HepG2 (cell line): ENCODE data around the gene SMARCB1. TPM values are rescaled to one million over a fixed set of nuclear protein-coding genes. Genes with fewer than 3 reads are reported as not detected.
A peak's percentile ranks its signal among the peaks of the same experiment; 100 is the strongest.

ENCODE experiments used
- EED ChIP-seq: sonication (generic); formaldehyde crosslinking; IDR thresholded peaks from 2 replicates; pipeline ENCODE4 v1.5.0; 2020; ENCODE audit warnings: mild to moderate bottlenecking, missing genetic modification reagents
- FOXA3 ChIP-seq: IDR thresholded peaks from 2 replicates; pipeline ENCODE4 v1.6.1; 2016; ENCODE audit warnings: missing genetic modification reagents, missing compliant biosample characterization
- ZFAT ChIP-seq: sonication (generic); formaldehyde crosslinking; conservative IDR thresholded peaks from 2 replicates; pipeline ENCODE4 v1.8.1; 2023; ENCODE audit warnings: missing genetic modification reagents, inconsistent platforms
- ZKSCAN8 ChIP-seq: IDR thresholded peaks from 2 replicates; pipeline ENCODE4 v1.6.1; 2016; ENCODE audit warnings: borderline replicate concordance, missing genetic modification reagents, missing compliant biosample characterization
- ZNF841 ChIP-seq: sonication (generic); formaldehyde crosslinking; IDR thresholded peaks from 2 replicates; pipeline ENCODE4 v1.8.1; 2023; ENCODE audit warnings: missing genetic modification reagents, borderline replicate concordance
- ZSCAN12 ChIP-seq: sonication (generic); formaldehyde crosslinking; IDR thresholded peaks from 2 replicates; pipeline ENCODE4 v1.9.0; 2021; ENCODE audit warnings: mild to moderate bottlenecking, missing genetic modification reagents
- polyA plus RNA-seq, 8 experiments: library from polyadenylated mRNA; depleted of rRNA in 3 of 8; stranded (reverse) in 7 of 8; unstranded in 1 of 8; fragments of >200 nt; fragmentation: Illumina TruSeq in 4 of 8; extraction: Trizol in 4 of 8; gene quantifications; 2 replicates each; pipeline versions ENCODE4 v1.2.1 to v1.2.3, GENCODE V29; 2011 to 2016; ENCODE audit warnings: low read depth in 4 of 8, missing spikeins in 1 of 8, mixed read lengths in 1 of 8; ENCODE audit not compliant: insufficient read depth in 1 of 8
- total RNA-seq, 5 experiments: library from RNA; depleted of rRNA; stranded (reverse); fragments of >200 nt; fragmentation: Illumina TruSeq; extraction: Trizol; gene quantifications; 2 replicates each; pipeline ENCODE4 v1.2.3, GENCODE V29; 2016; ENCODE audit warnings: low read depth in 1 of 5
- TF ChIP-seq, protein P1 (sequence below): sonication (generic); formaldehyde crosslinking; IDR thresholded peaks from one replicate; pipeline ENCODE4 v1.5.1; 2020; ENCODE audit warnings: mild to moderate bottlenecking, missing genetic modification reagents; ENCODE audit errors: not compliant biosample characterization
- TF ChIP-seq, protein P2 (sequence below): sonication (generic); formaldehyde crosslinking; IDR thresholded peaks from 2 replicates; pipeline ENCODE4 v1.5.0; 2020; ENCODE audit warnings: mild to moderate bottlenecking, missing genetic modification reagents, moderate library complexity

Gene SMARCB1
- total and polyA plus RNA-seq, 2 of the 13 experiments (the other 11 are each of a cell fraction or from before 2014, with no cell fraction given) = 74.0 to 166 TPM

DNA sequence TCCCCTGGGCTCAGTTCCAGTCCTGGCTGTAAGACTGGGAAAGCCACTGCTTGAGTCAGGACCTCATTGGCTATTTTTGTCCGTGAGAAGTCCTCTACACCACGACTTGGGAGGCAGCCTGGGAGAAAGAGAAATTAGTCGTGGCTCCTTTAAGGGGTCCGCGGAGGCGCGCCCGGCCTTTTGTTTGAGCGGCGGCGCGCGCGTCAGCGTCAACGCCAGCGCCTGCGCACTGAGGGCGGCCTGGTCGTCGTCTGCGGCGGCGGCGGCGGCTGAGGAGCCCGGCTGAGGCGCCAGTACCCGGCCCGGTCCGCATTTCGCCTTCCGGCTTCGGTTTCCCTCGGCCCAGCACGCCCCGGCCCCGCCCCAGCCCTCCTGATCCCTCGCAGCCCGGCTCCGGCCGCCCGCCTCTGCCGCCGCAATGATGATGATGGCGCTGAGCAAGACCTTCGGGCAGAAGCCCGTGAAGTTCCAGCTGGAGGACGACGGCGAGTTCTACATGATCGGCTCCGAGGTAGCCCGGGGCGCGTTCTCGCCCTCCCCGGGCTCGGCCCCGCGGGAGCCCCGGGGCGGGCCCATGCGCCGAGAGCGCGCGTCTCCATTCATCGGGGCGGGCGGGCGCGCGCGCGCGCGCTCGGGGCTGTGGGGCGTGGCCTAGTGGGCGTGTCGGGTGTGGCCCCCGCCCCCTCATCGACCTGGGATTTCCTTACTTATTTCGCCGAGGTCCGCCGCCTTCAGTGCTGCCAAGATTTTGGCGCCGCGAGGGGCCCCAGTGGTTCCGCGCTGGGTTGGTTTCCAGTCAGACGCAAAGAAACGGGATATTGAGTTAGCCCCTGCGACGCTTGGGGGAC lies at the start of gene SMARCB1 (continued):
- TF ChIP-seq, protein P1, sequence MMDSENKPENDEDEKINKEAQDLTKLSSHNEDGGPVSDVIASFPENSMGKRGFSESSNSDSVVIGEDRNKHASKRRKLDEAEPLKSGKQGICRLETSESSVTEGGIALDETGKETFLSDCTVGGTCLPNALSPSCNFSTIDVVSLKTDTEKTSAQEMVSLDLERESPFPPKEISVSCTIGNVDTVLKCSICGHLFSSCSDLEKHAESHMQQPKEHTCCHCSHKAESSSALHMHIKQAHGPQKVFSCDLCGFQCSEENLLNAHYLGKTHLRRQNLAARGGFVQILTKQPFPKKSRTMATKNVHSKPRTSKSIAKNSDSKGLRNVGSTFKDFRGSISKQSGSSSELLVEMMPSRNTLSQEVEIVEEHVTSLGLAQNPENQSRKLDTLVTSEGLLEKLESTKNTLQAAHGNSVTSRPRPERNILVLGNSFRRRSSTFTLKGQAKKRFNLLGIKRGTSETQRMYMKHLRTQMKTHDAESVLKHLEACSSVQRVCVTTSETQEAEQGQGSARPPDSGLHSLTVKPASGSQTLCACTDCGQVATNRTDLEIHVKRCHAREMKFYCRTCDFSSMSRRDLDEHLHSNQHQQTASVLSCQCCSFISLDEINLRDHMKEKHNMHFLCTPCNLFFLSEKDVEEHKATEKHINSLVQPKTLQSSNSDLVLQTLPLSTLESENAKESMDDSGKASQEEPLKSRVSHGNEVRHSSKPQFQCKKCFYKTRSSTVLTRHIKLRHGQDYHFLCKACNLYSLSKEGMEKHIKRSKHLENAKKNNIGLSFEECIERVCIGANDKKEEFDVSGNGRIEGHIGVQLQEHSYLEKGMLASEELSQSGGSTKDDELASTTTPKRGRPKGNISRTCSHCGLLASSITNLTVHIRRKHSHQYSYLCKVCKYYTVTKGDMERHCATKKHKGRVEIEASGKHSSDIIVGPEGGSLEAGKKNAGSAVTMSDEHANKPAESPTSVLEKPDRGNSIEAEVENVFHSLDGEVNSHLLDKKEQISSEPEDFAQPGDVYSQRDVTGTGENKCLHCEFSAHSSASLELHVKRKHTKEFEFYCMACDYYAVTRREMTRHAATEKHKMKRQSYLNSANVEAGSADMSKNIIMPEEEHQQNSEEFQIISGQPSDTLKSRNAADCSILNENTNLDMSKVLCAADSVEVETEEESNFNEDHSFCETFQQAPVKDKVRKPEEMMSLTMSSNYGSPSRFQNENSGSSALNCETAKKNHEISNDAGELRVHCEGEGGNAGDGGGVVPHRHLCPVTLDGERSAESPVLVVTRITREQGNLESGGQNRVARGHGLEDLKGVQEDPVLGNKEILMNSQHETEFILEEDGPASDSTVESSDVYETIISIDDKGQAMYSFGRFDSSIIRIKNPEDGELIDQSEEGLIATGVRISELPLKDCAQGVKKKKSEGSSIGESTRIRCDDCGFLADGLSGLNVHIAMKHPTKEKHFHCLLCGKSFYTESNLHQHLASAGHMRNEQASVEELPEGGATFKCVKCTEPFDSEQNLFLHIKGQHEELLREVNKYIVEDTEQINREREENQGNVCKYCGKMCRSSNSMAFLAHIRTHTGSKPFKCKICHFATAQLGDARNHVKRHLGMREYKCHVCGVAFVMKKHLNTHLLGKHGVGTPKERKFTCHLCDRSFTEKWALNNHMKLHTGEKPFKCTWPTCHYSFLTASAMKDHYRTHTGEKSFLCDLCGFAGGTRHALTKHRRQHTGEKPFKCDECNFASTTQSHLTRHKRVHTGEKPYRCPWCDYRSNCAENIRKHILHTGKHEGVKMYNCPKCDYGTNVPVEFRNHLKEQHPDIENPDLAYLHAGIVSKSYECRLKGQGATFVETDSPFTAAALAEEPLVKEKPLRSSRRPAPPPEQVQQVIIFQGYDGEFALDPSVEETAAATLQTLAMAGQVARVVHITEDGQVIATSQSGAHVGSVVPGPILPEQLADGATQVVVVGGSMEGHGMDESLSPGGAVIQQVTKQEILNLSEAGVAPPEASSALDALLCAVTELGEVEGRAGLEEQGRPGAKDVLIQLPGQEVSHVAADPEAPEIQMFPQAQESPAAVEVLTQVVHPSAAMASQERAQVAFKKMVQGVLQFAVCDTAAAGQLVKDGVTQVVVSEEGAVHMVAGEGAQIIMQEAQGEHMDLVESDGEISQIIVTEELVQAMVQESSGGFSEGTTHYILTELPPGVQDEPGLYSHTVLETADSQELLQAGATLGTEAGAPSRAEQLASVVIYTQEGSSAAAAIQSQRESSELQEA = peak; percentile 33
- TF ChIP-seq ZFAT (CRISPR knock-in tag) (no peak), ZNF841 (CRISPR knock-in tag) (no peak), FOXA3 (no peak; the same call in 1 of the 2 replicates), ZKSCAN8 (CRISPR knock-in tag) (no peak), ZSCAN12 (CRISPR knock-in tag) (0 out of 2 replicates have a peak, but pooled peaks have one; percentile 38), EED (CRISPR knock-in tag) (no peak)
- TF ChIP-seq, protein P2, sequence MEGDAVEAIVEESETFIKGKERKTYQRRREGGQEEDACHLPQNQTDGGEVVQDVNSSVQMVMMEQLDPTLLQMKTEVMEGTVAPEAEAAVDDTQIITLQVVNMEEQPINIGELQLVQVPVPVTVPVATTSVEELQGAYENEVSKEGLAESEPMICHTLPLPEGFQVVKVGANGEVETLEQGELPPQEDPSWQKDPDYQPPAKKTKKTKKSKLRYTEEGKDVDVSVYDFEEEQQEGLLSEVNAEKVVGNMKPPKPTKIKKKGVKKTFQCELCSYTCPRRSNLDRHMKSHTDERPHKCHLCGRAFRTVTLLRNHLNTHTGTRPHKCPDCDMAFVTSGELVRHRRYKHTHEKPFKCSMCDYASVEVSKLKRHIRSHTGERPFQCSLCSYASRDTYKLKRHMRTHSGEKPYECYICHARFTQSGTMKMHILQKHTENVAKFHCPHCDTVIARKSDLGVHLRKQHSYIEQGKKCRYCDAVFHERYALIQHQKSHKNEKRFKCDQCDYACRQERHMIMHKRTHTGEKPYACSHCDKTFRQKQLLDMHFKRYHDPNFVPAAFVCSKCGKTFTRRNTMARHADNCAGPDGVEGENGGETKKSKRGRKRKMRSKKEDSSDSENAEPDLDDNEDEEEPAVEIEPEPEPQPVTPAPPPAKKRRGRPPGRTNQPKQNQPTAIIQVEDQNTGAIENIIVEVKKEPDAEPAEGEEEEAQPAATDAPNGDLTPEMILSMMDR (CRISPR knock-in tag) = no peak; the same call in 1 of the 2 replicates
